Keratinocyte (primary cell): ENCODE results near the gene KIF21B. TPM values are rescaled to one million over a fixed set of nuclear protein-coding genes. Genes with fewer than 3 reads are reported as not detected.

Source experiments
- DNase-seq: peaks from one replicate; pipeline ENCODE4 v3.0.0-alpha.2; 2011; ENCODE audit warnings: low read depth, missing footprints, low spot score
- FAIRE-seq: peaks from 2 replicates; lab custom pipeline; 2011; peaks lifted over from hg19 to GRCh38; lab: Jason Lieb, UNC
- H2AFZ ChIP-seq: 2 replicates; pipeline ENCODE4 v1.6.0; 2012; ENCODE audit warnings: low read length, control low read depth, inconsistent platforms; ENCODE audit not compliant: control insufficient read depth
- H3K27ac ChIP-seq: 2 replicates; pipeline ENCODE4 v1.5.1; 2011; ENCODE audit warnings: low read length; ENCODE audit not compliant: control insufficient read depth, insufficient read depth
- H3K27me3 ChIP-seq: 3 replicates; pipeline ENCODE4 v1.6.0; 2011; ENCODE audit warnings: low read length; ENCODE audit not compliant: control insufficient read depth, insufficient read depth; ENCODE audit errors: extremely low read depth
- H3K36me3 ChIP-seq, 2 experiments: 2 replicates in 1 of 2; 3 replicates in 1 of 2; pipeline ENCODE4 v1.5.1; 2011; ENCODE audit warnings: low read length in 2 of 2, mild to moderate bottlenecking in 1 of 2; ENCODE audit not compliant: control insufficient read depth in 2 of 2, insufficient read depth in 2 of 2; ENCODE audit errors: extremely low read depth in 1 of 2
- H3K4me1 ChIP-seq: 3 replicates; pipeline ENCODE4 v1.5.1; 2011; ENCODE audit warnings: low read length; ENCODE audit not compliant: control insufficient read depth, insufficient read depth; ENCODE audit errors: extremely low read depth
- H3K4me2 ChIP-seq: 3 replicates; pipeline ENCODE4 v1.6.0; 2011; ENCODE audit warnings: low read depth, low read length; ENCODE audit not compliant: control insufficient read depth, insufficient read depth; ENCODE audit errors: extremely low read depth
- H3K4me3 ChIP-seq, 3 experiments: fragments of 200-600 bp in 1 of 3; sonication (generic) in 1 of 3; 2 replicates in 2 of 3; 3 replicates in 1 of 3; pipeline ENCODE4 v1.5.1; 2011 to 2016; ENCODE audit warnings: low read length in 3 of 3, mild to moderate bottlenecking in 3 of 3, control low read depth in 2 of 3, inconsistent platforms in 1 of 3, low read depth in 1 of 3, mixed read lengths in 1 of 3, mixed run types in 1 of 3, moderate library complexity in 1 of 3; ENCODE audit not compliant: control insufficient read depth in 2 of 3, insufficient read depth in 2 of 3; ENCODE audit errors: extremely low read depth in 1 of 3
- H3K79me2 ChIP-seq: 2 replicates; pipeline ENCODE4 v1.6.0; 2012; ENCODE audit warnings: low read length; ENCODE audit not compliant: control insufficient read depth, insufficient read depth
- H3K9ac ChIP-seq: 3 replicates; pipeline ENCODE4 v1.6.0; 2011; ENCODE audit warnings: low read length; ENCODE audit not compliant: control insufficient read depth, insufficient read depth; ENCODE audit errors: extremely low read depth
- H3K9me1 ChIP-seq: 3 replicates; pipeline ENCODE4 v1.6.0; 2011; ENCODE audit warnings: low read length; ENCODE audit not compliant: control insufficient read depth, insufficient read depth; ENCODE audit errors: extremely low read depth
- H3K9me3 ChIP-seq: 2 replicates; pipeline ENCODE4 v1.5.1; 2012; ENCODE audit warnings: low read depth, low read length; ENCODE audit not compliant: control insufficient read depth
- H4K20me1 ChIP-seq: 3 replicates; pipeline ENCODE4 v1.6.0; 2011; ENCODE audit warnings: low read length; ENCODE audit not compliant: control insufficient read depth, insufficient read depth; ENCODE audit errors: extremely low read depth
- CTCF ChIP-seq, 3 experiments: IDR thresholded peaks in 1 of 3; conservative IDR thresholded peaks in 1 of 3; optimal IDR thresholded peaks in 1 of 3; 2 replicates in 2 of 3; 3 replicates in 1 of 3; pipeline versions ENCODE3 to v1.5.1; 2011; ENCODE audit warnings: low read length in 3 of 3, mild to moderate bottlenecking in 3 of 3, moderate library complexity in 2 of 3, control low read depth in 1 of 3, inconsistent platforms in 1 of 3; ENCODE audit not compliant: insufficient read depth in 2 of 3; ENCODE audit errors: extremely low read depth in 1 of 3
- EZH2 ChIP-seq: IDR thresholded peaks from one replicate; pipeline ENCODE4 v1.6.1; 2012; ENCODE audit warnings: inconsistent platforms, mild to moderate bottlenecking, low read length, moderate library complexity
- dilution Hi-C: fragments of 300-500 bp; cut with MboI; formaldehyde crosslinking; loops from one replicate; pipeline ENCODE4 v1.7.0; 2020; ENCODE audit warnings: low sequenced_read_pairs; ENCODE audit not compliant: extremely low pct_ligation_motif_present
- polyA minus RNA-seq, 3 experiments: library from RNA; depleted of rRNA, polyadenylated mRNA; stranded (reverse); fragments of >200 nt; gene quantifications; 1 replicate in 1 of 3; 2 replicates in 1 of 3; 3 replicates in 1 of 3; pipeline ENCODE4 v1.2.3, GENCODE V29; 2011
- polyA plus RNA-seq, 5 experiments: library from polyadenylated mRNA; depleted of rRNA in 3 of 5; stranded (reverse) in 3 of 5; stranded (forward) in 1 of 5; unstranded in 1 of 5; fragments of >200 nt; gene quantifications; 1 replicate in 1 of 5; 2 replicates in 3 of 5; 3 replicates in 1 of 5; pipeline versions ENCODE4 v1.2.1 to v1.2.3, GENCODE V29; 2011 to 2012; ENCODE audit warnings: missing spikeins in 2 of 5, low read depth in 1 of 5, low replicate concordance in 1 of 5

KIF21B gene
- polyA plus RNA-seq, result 0.17 to 0.20 TPM (median 0.17 TPM) in 3 replicates
- polyA plus RNA-seq (2011; ENCODE audit: low read depth), result 0.31 TPM
- 0.15 and 0.34 TPM in 2 replicates for polyA plus RNA-seq (2011; cell fraction: cytosol; rRNA removed)
- 0.87 and 1.1 TPM in 2 replicates for polyA plus RNA-seq (2011; cell fraction: nucleus; rRNA removed)
- 0.24 and 0.38 TPM in 2 replicates for polyA plus RNA-seq (2012; ENCODE audit: low replicate concordance)
- 0.20 to 1.4 TPM (median 0.38 TPM) in 3 replicates for polyA minus RNA-seq
- 0.77 TPM for polyA minus RNA-seq (2011; cell fraction: cytosol; rRNA and poly(A)+ RNA removed)
- polyA minus RNA-seq (2011; cell fraction: nucleus; rRNA and poly(A)+ RNA removed), result 0.53 and 0.62 TPM in 2 replicates

- no peaks in the 10 kb centered on the region for H3K79me2 ChIP-seq
- peak within 1 kb of the TSS; percentile 35 to 64 (median 51) for H3K4me3 ChIP-seq
- H3K27ac ChIP-seq, result no peak within 1 kb of the TSS
- H3K9ac ChIP-seq, result no peak within 1 kb of the TSS
- dilution Hi-C loops, result no loop called here
- H4K20me1 ChIP-seq, result no peaks in the 10 kb centered on the region
- TF ChIP-seq CTCF (optimal IDR thresholded peaks at IDR 0.05 in 1 of 3, IDR thresholded peaks at IDR 0.05 in 1 of 3, conservative IDR thresholded peaks at IDR 0.05 in 1 of 3; ENCODE audit: extremely low read depth in 1 of 3, insufficient read depth in 2 of 3, low read length in 3 of 3) (no peak), EZH2 (no peak)
- H3K36me3 ChIP-seq, result no peaks in the 10 kb centered on the region
- no peaks in the 10 kb centered on the region for H3K9me3 ChIP-seq
- H3K4me2 ChIP-seq, result peak within 1 kb of the TSS; percentile 57
- no peaks in the 10 kb centered on the region for H3K9me1 ChIP-seq
- H3K27me3 ChIP-seq, result peaks cover 12% of the 10 kb centered on the region
- FAIRE-seq, result no peak
- DNase-seq, result no peak
- no peak within 1 kb of the TSS for H2AFZ ChIP-seq
- peaks cover 18% of the 10 kb centered on the region for H3K4me1 ChIP-seq
Measured at GRCh38 chr1:201023517-201023902, at the start of gene KIF21B. KIF21B (minus strand) TSS chr1:201023714; CDS start chr1:201023383, 331 bp downstream.

- dilution Hi-C loops, result no loop called here
- no peak for TF ChIP-seq CTCF (optimal IDR thresholded peaks at IDR 0.05 in 1 of 3, IDR thresholded peaks at IDR 0.05 in 1 of 3, conservative IDR thresholded peaks at IDR 0.05 in 1 of 3; ENCODE audit: extremely low read depth in 1 of 3, insufficient read depth in 2 of 3, low read length in 3 of 3)
- no peak for TF ChIP-seq EZH2
- peaks cover 8% of the 10 kb centered on the region for H3K27me3 ChIP-seq
- H3K9me1 ChIP-seq, result no peaks in the 10 kb centered on the region
- no peak overlapping the region for H3K27ac ChIP-seq
- no peaks in the 10 kb centered on the region for H3K36me3 ChIP-seq
- DNase-seq, result no peak
- no peak overlapping the region for H3K4me2 ChIP-seq
- no peaks in the 10 kb centered on the region for H3K9me3 ChIP-seq
- no peaks in the 10 kb centered on the region for H4K20me1 ChIP-seq
- FAIRE-seq, result no peak
- H2AFZ ChIP-seq, result no peak overlapping the region
- no peaks in the 10 kb centered on the region for H3K79me2 ChIP-seq
- H3K4me1 ChIP-seq, result peaks cover 9% of the 10 kb centered on the region
- no peak overlapping the region for H3K4me3 ChIP-seq
- no peak overlapping the region for H3K9ac ChIP-seq
Measured at GRCh38 chr1:201072922-201073321, 49.4 kb upstream of the KIF21B start.
